GM18517 (cell line): Measurements from ENCODE around the gene ATXN1.
A peak's percentile ranks its signal among the peaks of the same experiment; 100 is the strongest.
"Not testable (repeated sequence)": the region's sequence is repeated elsewhere in the genome, so short reads cannot be mapped to it uniquely, and the experiment has no call there.

Experiments
- ATAC-seq: cut with Tn5 transposase; IDR thresholded peaks from one replicate; pipeline ENCODE4 v1.9.1; 2021; ENCODE audit warnings: mild to moderate bottlenecking, moderate library complexity; ENCODE audit not compliant: unreplicated experiment

The ATXN1 gene

GRCh38 chr6:16704401-16705045, 56.7 kb downstream of the ATXN1 start:
- no peak for ATAC-seq

- ATAC-seq, result not testable (repeated sequence)
Measured at GRCh38 chr6:16702627-16703378, 58.5 kb downstream of the ATXN1 start.

GRCh38 chr6:16700916-16701234, 60.4 kb downstream of the ATXN1 start:
- no peak for ATAC-seq

- ATAC-seq, result no peak
Measured at GRCh38 chr6:16700202-16700915, 60.9 kb downstream of the ATXN1 start.

GRCh38 chr6:16698997-16699868, 62.0 kb downstream of the ATXN1 start:
- ATAC-seq, result no peak

- no peak for ATAC-seq
Measured at GRCh38 chr6:16698162-16698533, 63.1 kb downstream of the ATXN1 start.

GRCh38 chr6:16697437-16698161, 63.7 kb downstream of the ATXN1 start:
- ATAC-seq, result no peak

- ATAC-seq, result no peak
Measured at GRCh38 chr6:16696496-16696895, 64.8 kb downstream of the ATXN1 start.

GRCh38 chr6:16694781-16695578, 66.3 kb downstream of the ATXN1 start:
- ATAC-seq, result peak; percentile 49

GRCh38 chr6:16691324-16691723, 69.9 kb downstream of the ATXN1 start:
- peak; percentile 38 for ATAC-seq

GRCh38 chr6:16690608-16691142, 70.6 kb downstream of the ATXN1 start:
- ATAC-seq, result peak; percentile 57

- peak; percentile 1 for ATAC-seq
Measured at GRCh38 chr6:16689788-16690607, 71.3 kb downstream of the ATXN1 start.

- ATAC-seq, result no peak
Measured at GRCh38 chr6:16688984-16689636, 72.2 kb downstream of the ATXN1 start.

GRCh38 chr6:16688436-16688835, 72.8 kb downstream of the ATXN1 start:
- no peak for ATAC-seq

GRCh38 chr6:16687045-16687444, 74.2 kb downstream of the ATXN1 start:
- ATAC-seq, result no peak

GRCh38 chr6:16684896-16685554, 76.2 kb downstream of the ATXN1 start:
- ATAC-seq, result peak; percentile 77

GRCh38 chr6:16684195-16684689, 77.0 kb downstream of the ATXN1 start:
- ATAC-seq, result no peak
